Mesodermal cell (in vitro differentiated cells): ENCODE measurements around the gene SLC7A1.

Experiments used
- H3K27ac ChIP-seq: 2 replicates; pipeline ENCODE4 v1.7.0; 2013; ENCODE audit warnings: mild to moderate bottlenecking, low read depth, low read length, moderate library complexity; ENCODE audit not compliant: severe bottlenecking
- H3K36me3 ChIP-seq: 2 replicates; pipeline ENCODE4 v1.7.1; 2013; ENCODE audit warnings: mild to moderate bottlenecking, low read length, moderate library complexity; ENCODE audit not compliant: control insufficient read depth, insufficient read depth
- H3K4me1 ChIP-seq: one replicate; pipeline ENCODE4 v1.7.1; 2013; ENCODE audit warnings: mild to moderate bottlenecking, low read length; ENCODE audit not compliant: insufficient read depth, control insufficient read depth, poor library complexity, severe bottlenecking
- H3K4me3 ChIP-seq: 2 replicates; pipeline ENCODE4 v1.7.0; 2013; ENCODE audit warnings: low read length, control low read depth, mild to moderate bottlenecking; ENCODE audit not compliant: insufficient read depth, poor library complexity, severe bottlenecking; ENCODE audit errors: extremely low read depth
- H3K9me3 ChIP-seq: 2 replicates; pipeline ENCODE4 v1.7.1; 2013; ENCODE audit warnings: mild to moderate bottlenecking, low read length, moderate library complexity; ENCODE audit not compliant: control insufficient read depth
- WGBS, 2 experiments: methylation state at CpG; one replicate each; pipeline ENCODE4 v1.1.5; 2013; ENCODE audit warnings: missing lambda C conversion rate in 2 of 2; ENCODE audit not compliant: insufficient coverage in 2 of 2; 5-methylcytosine and 5-hydroxymethylcytosine counted together

Gene SLC7A1

DNA sequence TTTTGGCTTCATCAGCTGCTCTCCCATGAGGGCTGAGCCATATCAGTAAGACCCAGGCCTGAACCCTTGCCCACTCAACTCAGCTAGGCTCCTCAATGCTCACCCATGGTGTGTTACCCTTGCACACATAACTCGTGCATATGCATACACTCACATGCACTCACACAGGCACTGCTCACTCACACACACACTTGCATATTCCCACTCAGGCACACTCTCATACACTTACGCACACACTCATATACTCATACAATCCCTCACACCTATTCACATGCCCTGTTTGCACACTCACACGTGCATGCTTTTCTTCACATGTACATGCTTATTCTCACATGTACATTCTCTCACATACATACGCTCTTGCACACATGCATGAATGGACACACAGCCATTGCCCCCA lies 93.8 kb downstream of the SLC7A1 start:
- no peak overlapping the region for H3K4me3 ChIP-seq
- WGBS, 2 experiments: 84 to 93% methylated on average over 4 of the region's 4 CpGs

DNA sequence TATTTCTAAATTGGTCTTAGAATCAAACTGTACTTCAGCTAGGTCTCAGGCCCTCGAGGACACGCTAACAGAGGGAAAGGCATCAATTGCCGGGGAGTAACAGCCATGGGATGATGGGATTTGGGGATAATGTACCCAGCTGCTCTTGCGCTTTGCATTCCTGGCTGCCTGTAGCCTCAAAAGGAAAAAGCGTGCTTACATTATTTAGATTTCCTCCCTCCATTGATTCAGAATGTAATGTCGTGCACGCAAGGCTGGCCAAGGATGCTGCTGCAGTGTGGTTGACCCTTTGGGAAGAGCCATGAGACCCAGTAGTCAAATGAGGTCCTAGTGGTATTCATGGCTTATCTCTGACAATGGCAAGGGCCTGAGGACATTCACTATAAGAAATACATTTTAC lies 95.1 kb downstream of the SLC7A1 start:
- H3K27ac ChIP-seq: no peak overlapping the region
- peaks cover 12% of the 10 kb centered on the region for H3K4me1 ChIP-seq
- H3K9me3 ChIP-seq: no peaks in the 10 kb centered on the region
- no peak overlapping the region for H3K4me3 ChIP-seq
- WGBS, 2 experiments: 90 to 95% methylated on average over 4 to 7 of the region's 7 CpGs
- no peaks in the 10 kb centered on the region for H3K36me3 ChIP-seq

More for the DNA sequence above, 93.8 kb downstream of the SLC7A1 start:
- no peak overlapping the region for H3K27ac ChIP-seq
- H3K4me1 ChIP-seq: peaks cover 12% of the 10 kb centered on the region
- no peaks in the 10 kb centered on the region for H3K36me3 ChIP-seq
- H3K9me3 ChIP-seq: no peaks in the 10 kb centered on the region

DNA sequence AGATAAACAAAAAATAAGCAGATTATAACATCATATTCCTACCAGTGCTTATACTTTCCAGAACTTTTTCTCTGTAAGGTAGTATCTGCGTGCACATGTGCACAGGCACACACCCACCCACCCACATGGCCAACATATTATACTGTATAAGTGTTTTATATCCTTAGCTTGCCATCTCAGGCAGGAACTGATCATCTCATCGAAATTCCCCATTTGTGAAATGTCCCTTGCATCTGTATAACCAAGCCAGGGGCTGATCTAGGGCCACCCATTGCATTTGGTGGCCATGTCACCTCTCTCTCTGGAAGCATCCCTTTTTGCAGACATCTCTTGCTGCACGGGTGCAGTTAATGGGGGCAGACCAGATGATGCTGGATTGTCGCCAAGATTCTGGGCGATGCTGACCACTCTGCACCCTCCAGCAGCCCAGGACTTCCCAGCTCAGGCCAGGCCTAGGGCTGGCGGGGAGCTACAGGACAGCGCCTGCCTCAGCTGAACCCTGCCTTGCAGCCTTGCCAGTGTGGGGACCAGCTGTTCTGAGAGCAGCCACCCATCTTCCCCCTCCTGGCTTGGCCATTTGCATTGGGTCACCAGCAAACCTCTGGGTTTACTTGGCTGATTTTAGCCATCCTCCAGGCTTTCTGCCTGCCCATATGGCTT lies 95.9 kb downstream of the SLC7A1 start:
- no peaks in the 10 kb centered on the region for H3K9me3 ChIP-seq
- H3K36me3 ChIP-seq: no peaks in the 10 kb centered on the region
- 93 to 97% methylated on average over 6 to 7 of the region's 7 CpGs for WGBS, 2 experiments
- H3K27ac ChIP-seq: no peak overlapping the region
- H3K4me3 ChIP-seq: no peak overlapping the region
- peaks cover 12% of the 10 kb centered on the region for H3K4me1 ChIP-seq

DNA sequence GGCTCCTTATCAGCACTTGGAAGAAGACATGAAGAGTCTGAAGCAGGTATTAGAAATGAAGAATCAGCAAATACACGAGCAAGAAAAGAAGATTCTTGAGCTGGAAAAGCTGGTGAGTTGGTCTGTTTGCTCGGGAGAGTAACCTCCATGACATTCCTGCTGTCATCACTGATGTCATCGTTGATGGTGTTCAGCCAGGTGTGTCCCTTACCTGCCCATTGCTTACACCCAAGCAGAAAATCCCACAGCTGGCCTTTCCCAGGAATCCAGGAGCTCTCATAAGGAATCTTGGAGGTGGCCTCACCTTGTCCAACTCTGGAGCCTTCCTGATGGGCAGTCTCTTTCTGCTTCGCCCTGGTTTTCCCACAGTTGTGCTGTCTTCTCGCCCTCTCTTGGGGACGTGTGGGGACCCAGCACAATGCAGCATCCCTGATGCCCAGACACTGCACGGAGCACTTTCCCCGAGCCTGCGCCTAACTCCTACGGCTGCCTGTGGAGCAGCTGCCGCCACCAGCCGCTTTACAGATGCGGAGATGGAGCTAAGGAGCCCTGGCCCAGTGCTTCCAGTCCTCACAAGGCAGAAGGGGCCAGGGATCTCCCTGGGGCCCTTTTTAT lies 97.0 kb downstream of the SLC7A1 start:
- H3K4me3 ChIP-seq: no peak overlapping the region
- peaks cover 9% of the 10 kb centered on the region for H3K4me1 ChIP-seq
- H3K9me3 ChIP-seq: no peaks in the 10 kb centered on the region
- no peaks in the 10 kb centered on the region for H3K36me3 ChIP-seq
- H3K27ac ChIP-seq: no peak overlapping the region
- WGBS, 2 experiments: 90 to 97% methylated on average over 12 to 13 of the region's 13 CpGs

DNA sequence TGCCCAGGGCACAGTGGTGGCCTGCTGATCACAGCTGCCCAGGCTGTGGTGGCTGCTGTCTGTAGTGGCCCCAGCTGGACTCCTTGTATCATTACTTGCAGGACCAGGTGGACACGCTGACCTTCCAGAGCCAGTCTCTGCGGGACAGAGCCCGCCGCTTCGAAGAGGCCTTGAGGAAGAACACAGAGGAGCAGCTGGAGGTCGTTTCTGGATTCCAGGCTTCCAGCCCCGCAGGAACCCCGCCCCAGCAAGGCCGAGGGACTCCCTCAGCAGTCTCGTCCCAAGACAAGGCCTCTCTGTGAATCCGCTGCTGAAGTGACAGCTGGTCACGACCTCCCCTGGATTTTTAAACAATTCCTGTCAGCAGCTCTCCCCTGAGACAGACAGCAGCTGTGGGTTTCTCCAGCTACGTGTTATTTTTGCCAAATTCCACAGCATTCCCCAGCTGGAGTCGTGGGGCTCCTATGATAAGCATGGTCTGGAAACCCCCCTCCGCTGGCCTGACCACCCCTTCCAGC lies 98.3 kb downstream of the SLC7A1 start:
- 44 to 53% methylated on average over 12 to 15 of the region's 15 CpGs for WGBS, 2 experiments
- Histone ChIP-seq H3K9me3 (no peaks in the 10 kb centered on the region), H3K4me1 (peaks cover 9% of the 10 kb centered on the region), H3K36me3 (no peaks in the 10 kb centered on the region), H3K4me3 (no peak overlapping the region), H3K27ac (peak overlapping the region; percentile 45)

DNA sequence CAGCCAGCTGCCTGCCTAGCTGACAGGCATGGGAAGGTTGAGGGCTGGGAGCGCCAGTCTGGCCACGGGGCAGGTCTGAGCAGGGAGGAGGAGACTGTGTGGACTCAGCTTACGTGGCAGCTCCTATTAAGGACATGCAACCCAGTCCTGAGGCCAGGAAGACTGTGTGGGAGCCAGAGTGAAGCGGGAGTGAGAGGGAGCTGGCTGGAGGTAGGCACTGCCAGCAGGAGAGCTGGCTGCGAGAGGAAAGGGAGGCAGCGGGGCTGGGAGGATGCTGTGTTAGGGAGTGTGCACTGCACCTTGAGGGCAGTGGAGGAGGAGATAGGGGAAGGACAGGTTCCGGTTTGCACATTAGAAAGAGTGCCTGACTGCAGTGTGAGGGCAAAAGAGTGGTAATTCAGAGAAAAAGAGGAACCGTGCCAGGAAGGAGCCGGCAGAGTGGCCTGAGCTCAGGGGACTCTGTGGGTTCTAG lies 99.2 kb downstream of the SLC7A1 start:
- no peak overlapping the region for H3K27ac ChIP-seq

DNA sequence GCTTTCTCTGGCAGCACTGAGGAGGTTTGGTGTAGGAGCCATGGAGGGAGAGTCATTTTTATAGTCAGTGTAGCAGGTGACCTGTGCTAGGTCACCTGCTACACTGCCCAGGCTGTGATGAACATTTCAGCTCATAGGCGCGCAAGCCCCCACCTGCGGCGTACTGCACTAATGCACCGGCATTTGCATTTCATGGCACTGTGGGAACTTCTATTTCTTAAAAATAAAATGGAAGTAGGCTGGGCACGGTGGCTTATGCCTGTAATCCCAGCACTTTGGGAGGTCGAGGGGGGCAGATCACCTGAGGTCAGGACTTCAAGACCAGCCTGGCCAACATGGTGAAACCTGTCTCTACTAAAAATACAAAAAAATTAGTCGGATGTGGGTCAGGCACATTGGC lies 101.0 kb downstream of the SLC7A1 start:
- Histone ChIP-seq H3K9me3 (no peaks in the 10 kb centered on the region), H3K4me1 (peaks cover 9% of the 10 kb centered on the region), H3K4me3 (no peak overlapping the region), H3K36me3 (no peaks in the 10 kb centered on the region), H3K27ac (no peak overlapping the region)
- 81 to 88% methylated on average over 8 of the region's 8 CpGs for WGBS, 2 experiments

More for the DNA sequence above, 99.2 kb downstream of the SLC7A1 start:
- H3K4me3 ChIP-seq: no peak overlapping the region
- WGBS, 2 experiments: 88 to 92% methylated on average over 6 to 9 of the region's 9 CpGs
- H3K9me3 ChIP-seq: no peaks in the 10 kb centered on the region
- H3K4me1 ChIP-seq: peaks cover 9% of the 10 kb centered on the region
- no peaks in the 10 kb centered on the region for H3K36me3 ChIP-seq

DNA sequence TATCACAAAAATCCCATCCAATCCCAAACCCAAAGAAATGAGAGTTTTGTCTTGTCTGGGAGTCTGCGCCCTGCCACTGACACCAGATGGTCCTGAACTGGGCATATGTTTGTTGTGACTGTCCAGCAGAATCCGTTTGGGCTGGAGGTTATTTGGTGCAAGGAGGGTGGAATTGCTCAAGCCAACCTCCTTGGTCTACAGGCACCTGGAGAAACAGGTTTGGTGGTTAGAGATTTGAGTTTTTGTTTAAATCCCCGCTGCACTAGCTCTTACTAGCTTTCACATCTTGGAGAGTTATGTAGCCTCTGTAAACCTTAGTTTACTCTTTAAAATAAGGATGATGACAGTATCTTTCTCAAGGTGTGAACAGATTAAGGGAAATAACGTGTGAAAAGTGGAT lies 101.7 kb downstream of the SLC7A1 start:
- H3K4me1 ChIP-seq: peaks cover 9% of the 10 kb centered on the region
- H3K36me3 ChIP-seq: no peaks in the 10 kb centered on the region
- no peak overlapping the region for H3K27ac ChIP-seq
- H3K4me3 ChIP-seq: no peak overlapping the region
- H3K9me3 ChIP-seq: no peaks in the 10 kb centered on the region
- 81 to 90% methylated on average over 2 to 4 of the region's 4 CpGs for WGBS, 2 experiments

DNA sequence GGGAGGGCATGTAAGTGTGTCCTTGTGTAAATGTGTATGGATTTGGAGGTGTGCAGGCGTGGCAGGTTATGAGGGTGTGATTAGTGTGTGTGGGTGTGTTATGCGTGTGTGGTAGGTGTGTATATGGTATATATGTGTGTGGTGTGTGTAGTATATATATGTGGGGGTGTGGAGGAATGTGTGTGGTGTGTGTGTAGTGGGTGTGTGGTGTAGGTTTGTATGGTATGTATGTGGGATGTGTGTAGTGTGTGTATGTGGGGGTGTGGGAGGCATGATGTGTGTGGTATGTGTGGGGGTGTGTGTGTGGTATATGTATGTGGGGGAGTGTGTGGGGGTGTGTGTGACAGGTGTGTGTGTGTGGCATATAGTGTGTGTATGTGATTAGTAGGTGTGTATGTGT lies 104.2 kb downstream of the SLC7A1 start:
- no peaks in the 10 kb centered on the region for H3K4me1 ChIP-seq
- WGBS, 2 experiments: 50% methylated on average over 2 of the region's 2 CpGs
- no peak overlapping the region for H3K27ac ChIP-seq
- H3K36me3 ChIP-seq: no peaks in the 10 kb centered on the region
- H3K9me3 ChIP-seq: no peaks in the 10 kb centered on the region
- H3K4me3 ChIP-seq: no peak overlapping the region

DNA sequence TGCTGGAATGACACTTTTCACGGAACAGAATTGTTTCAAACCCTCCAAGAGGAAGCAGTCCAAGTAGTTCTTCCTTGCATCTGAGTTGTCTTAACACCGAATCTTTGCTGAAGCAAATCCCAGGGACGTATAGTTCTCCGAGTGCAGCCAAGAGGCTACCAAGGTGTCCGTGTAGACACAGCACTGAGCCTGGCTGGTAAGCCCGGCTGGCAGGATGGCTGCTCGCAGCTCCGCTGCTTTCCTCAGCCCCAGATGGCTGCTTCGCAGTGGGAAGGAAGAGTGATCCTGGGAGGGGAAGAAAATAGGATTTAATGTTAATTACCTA lies 105.0 kb downstream of the SLC7A1 start:
- H3K4me3 ChIP-seq: no peak overlapping the region
- no peaks in the 10 kb centered on the region for H3K4me1 ChIP-seq
- no peak overlapping the region for H3K27ac ChIP-seq
- no peaks in the 10 kb centered on the region for H3K9me3 ChIP-seq
- WGBS, 2 experiments: 87 to 92% methylated on average over 7 to 9 of the region's 9 CpGs
- H3K36me3 ChIP-seq: no peaks in the 10 kb centered on the region
